HL-60 (cell line): ENCODE measurements around the gene CAMTA1.

Experiments
- CTCF ChIP-seq: IDR thresholded peaks from one replicate; pipeline ENCODE4 v1.5.1; 2011; ENCODE audit warnings: low read length, control low read depth, inconsistent platforms; ENCODE audit not compliant: insufficient read depth
- REST ChIP-seq: IDR thresholded peaks from 2 replicates; pipeline ENCODE4 v1.6.1; 2012; ENCODE audit warnings: low read depth; ENCODE audit not compliant: insufficient replicate concordance

- no peak for TF ChIP-seq CTCF
- no peak for TF ChIP-seq REST
These were observed 944.5 kb downstream of the CAMTA1 start for GRCh38 chr1:7729761-7730160.
